ENCODE measurements around the gene GOPC.

The GOPC gene

GRCh38 chr6:117555262-117555849 lies 47.0 kb downstream of the GOPC start:
- H3K4me1 ChIP-seq (ENCODE audit: control insufficient read depth, insufficient read depth, low read length): no peaks in the 10 kb centered on the region

GRCh38 chr6:117553142-117553541 lies 49.2 kb downstream of the GOPC start:
- Histone ChIP-seq H3K27me3 (ENCODE audit: control insufficient read depth, insufficient read depth, low read length) (no peaks in the 10 kb centered on the region), H3K4me1 (ENCODE audit: control insufficient read depth, insufficient read depth, low read length) (peaks cover 3% of the 10 kb centered on the region), H3K9me3 (ENCODE audit: control insufficient read depth, low read length) (no peaks in the 10 kb centered on the region), H3K36me3 (ENCODE audit: control insufficient read depth, insufficient read depth, low read length) (no peaks in the 10 kb centered on the region), H3K4me3 (ENCODE audit: low read length) (no peak overlapping the region), H3K9ac (ENCODE audit: low read length) (no peak overlapping the region)

More at GRCh38 chr6:117555262-117555849, 47.0 kb downstream of the GOPC start:
- no peaks in the 10 kb centered on the region for H3K9me3 ChIP-seq (ENCODE audit: control insufficient read depth, low read length)
- no peaks in the 10 kb centered on the region for H3K36me3 ChIP-seq (ENCODE audit: control insufficient read depth, insufficient read depth, low read length)
- no peak overlapping the region for H3K9ac ChIP-seq (ENCODE audit: low read length)
- H3K4me3 ChIP-seq (ENCODE audit: low read length): no peak overlapping the region
- no peaks in the 10 kb centered on the region for H3K27me3 ChIP-seq (ENCODE audit: control insufficient read depth, insufficient read depth, low read length)

GRCh38 chr6:117552618-117553017 lies 49.7 kb downstream of the GOPC start:
- no peaks in the 10 kb centered on the region for H3K36me3 ChIP-seq (ENCODE audit: control insufficient read depth, insufficient read depth, low read length)
- no peaks in the 10 kb centered on the region for H3K9me3 ChIP-seq (ENCODE audit: control insufficient read depth, low read length)
- no peaks in the 10 kb centered on the region for H3K27me3 ChIP-seq (ENCODE audit: control insufficient read depth, insufficient read depth, low read length)

GRCh38 chr6:117550618-117551242 lies 51.6 kb downstream of the GOPC start:
- Histone ChIP-seq H3K9me3 (ENCODE audit: control insufficient read depth, low read length) (no peaks in the 10 kb centered on the region), H3K27me3 (ENCODE audit: control insufficient read depth, insufficient read depth, low read length) (no peaks in the 10 kb centered on the region), H3K4me1 (ENCODE audit: control insufficient read depth, insufficient read depth, low read length) (peaks cover 3% of the 10 kb centered on the region), H3K9ac (ENCODE audit: low read length) (no peak overlapping the region), H3K36me3 (ENCODE audit: control insufficient read depth, insufficient read depth, low read length) (no peaks in the 10 kb centered on the region), H3K4me3 (ENCODE audit: low read length) (no peak overlapping the region)

More at GRCh38 chr6:117552618-117553017, 49.7 kb downstream of the GOPC start:
- no peak overlapping the region for H3K4me3 ChIP-seq (ENCODE audit: low read length)
- H3K9ac ChIP-seq (ENCODE audit: low read length): no peak overlapping the region
- peaks cover 3% of the 10 kb centered on the region for H3K4me1 ChIP-seq (ENCODE audit: control insufficient read depth, insufficient read depth, low read length)

GRCh38 chr6:117550078-117550600 lies 52.2 kb downstream of the GOPC start:
- H3K9me3 ChIP-seq (ENCODE audit: control insufficient read depth, low read length): no peaks in the 10 kb centered on the region
- no peaks in the 10 kb centered on the region for H3K27me3 ChIP-seq (ENCODE audit: control insufficient read depth, insufficient read depth, low read length)
- peaks cover 3% of the 10 kb centered on the region for H3K4me1 ChIP-seq (ENCODE audit: control insufficient read depth, insufficient read depth, low read length)

GRCh38 chr6:117549611-117550010 lies 52.7 kb downstream of the GOPC start:
- H3K36me3 ChIP-seq (ENCODE audit: control insufficient read depth, insufficient read depth, low read length): peaks cover 4% of the 10 kb centered on the region
- H3K9me3 ChIP-seq (ENCODE audit: control insufficient read depth, low read length): no peaks in the 10 kb centered on the region
- no peak overlapping the region for H3K4me3 ChIP-seq (ENCODE audit: low read length)
- H3K4me1 ChIP-seq (ENCODE audit: control insufficient read depth, insufficient read depth, low read length): peaks cover 3% of the 10 kb centered on the region
- H3K9ac ChIP-seq (ENCODE audit: low read length): no peak overlapping the region
- no peaks in the 10 kb centered on the region for H3K27me3 ChIP-seq (ENCODE audit: control insufficient read depth, insufficient read depth, low read length)

More at GRCh38 chr6:117550078-117550600, 52.2 kb downstream of the GOPC start:
- H3K4me3 ChIP-seq (ENCODE audit: low read length): no peak overlapping the region
- H3K9ac ChIP-seq (ENCODE audit: low read length): no peak overlapping the region
- H3K36me3 ChIP-seq (ENCODE audit: control insufficient read depth, insufficient read depth, low read length): no peaks in the 10 kb centered on the region

- H3K36me3 ChIP-seq (ENCODE audit: control insufficient read depth, insufficient read depth, low read length): peaks cover 7% of the 10 kb centered on the region
- no peaks in the 10 kb centered on the region for H3K27me3 ChIP-seq (ENCODE audit: control insufficient read depth, insufficient read depth, low read length)
- no peak overlapping the region for H3K9ac ChIP-seq (ENCODE audit: low read length)
- H3K4me1 ChIP-seq (ENCODE audit: control insufficient read depth, insufficient read depth, low read length): peaks cover 3% of the 10 kb centered on the region
- H3K4me3 ChIP-seq (ENCODE audit: low read length): no peak overlapping the region
- H3K9me3 ChIP-seq (ENCODE audit: control insufficient read depth, low read length): no peaks in the 10 kb centered on the region
These were observed 53.5 kb downstream of the GOPC start for GRCh38 chr6:117548797-117549301.

- Histone ChIP-seq H3K4me3 (ENCODE audit: low read length) (no peak overlapping the region), H3K36me3 (ENCODE audit: control insufficient read depth, insufficient read depth, low read length) (peaks cover 7% of the 10 kb centered on the region), H3K27me3 (ENCODE audit: control insufficient read depth, insufficient read depth, low read length) (no peaks in the 10 kb centered on the region), H3K9ac (ENCODE audit: low read length) (no peak overlapping the region), H3K4me1 (ENCODE audit: control insufficient read depth, insufficient read depth, low read length) (peaks cover 3% of the 10 kb centered on the region), H3K9me3 (ENCODE audit: control insufficient read depth, low read length) (no peaks in the 10 kb centered on the region)
These were observed 54.4 kb downstream of the GOPC start for GRCh38 chr6:117547688-117548621.

- H3K27me3 ChIP-seq (ENCODE audit: control insufficient read depth, insufficient read depth, low read length): no peaks in the 10 kb centered on the region
- no peak overlapping the region for H3K4me3 ChIP-seq (ENCODE audit: low read length)
- peaks cover 7% of the 10 kb centered on the region for H3K36me3 ChIP-seq (ENCODE audit: control insufficient read depth, insufficient read depth, low read length)
- H3K9me3 ChIP-seq (ENCODE audit: control insufficient read depth, low read length): no peaks in the 10 kb centered on the region
- H3K9ac ChIP-seq (ENCODE audit: low read length): no peak overlapping the region
- peaks cover 3% of the 10 kb centered on the region for H3K4me1 ChIP-seq (ENCODE audit: control insufficient read depth, insufficient read depth, low read length)
These were observed 55.6 kb downstream of the GOPC start for GRCh38 chr6:117546674-117547073.

GRCh38 chr6:117545161-117545595 lies 57.1 kb downstream of the GOPC start:
- Histone ChIP-seq H3K9ac (ENCODE audit: low read length) (no peak overlapping the region), H3K4me1 (ENCODE audit: control insufficient read depth, insufficient read depth, low read length) (peaks cover 3% of the 10 kb centered on the region), H3K9me3 (ENCODE audit: control insufficient read depth, low read length) (no peaks in the 10 kb centered on the region), H3K4me3 (ENCODE audit: low read length) (no peak overlapping the region), H3K36me3 (ENCODE audit: control insufficient read depth, insufficient read depth, low read length) (peaks cover 7% of the 10 kb centered on the region), H3K27me3 (ENCODE audit: control insufficient read depth, insufficient read depth, low read length) (no peaks in the 10 kb centered on the region)

GRCh38 chr6:117544716-117545115 lies 57.6 kb downstream of the GOPC start:
- Histone ChIP-seq H3K36me3 (ENCODE audit: control insufficient read depth, insufficient read depth, low read length) (peaks cover 7% of the 10 kb centered on the region), H3K4me1 (ENCODE audit: control insufficient read depth, insufficient read depth, low read length) (peaks cover 3% of the 10 kb centered on the region), H3K4me3 (ENCODE audit: low read length) (no peak overlapping the region), H3K27me3 (ENCODE audit: control insufficient read depth, insufficient read depth, low read length) (no peaks in the 10 kb centered on the region), H3K9me3 (ENCODE audit: control insufficient read depth, low read length) (no peaks in the 10 kb centered on the region), H3K9ac (ENCODE audit: low read length) (no peak overlapping the region)

Data from mucosa of stomach (tissue), 1 donor.